Peyer's patch (tissue), 4 donors: ENCODE results near the gene FBXO36. TPM values are rescaled to one million over a fixed set of nuclear protein-coding genes. Genes with fewer than 3 reads are reported as not detected.
A peak's percentile ranks its signal among the peaks of the same experiment; 100 is the strongest.

Source experiments
- DNase-seq, 3 donors: peaks; one replicate each; pipeline ENCODE4 v3.0.0-alpha.2; 2017 to 2019
- H3K27ac ChIP-seq, 4 donors: fragments of 200-600 bp; sonication (generic); one replicate each; pipeline ENCODE4 v1.5.1; 2016 to 2019
- H3K27me3 ChIP-seq, 2 donors: fragments of 200-600 bp; sonication (generic); one replicate each; pipeline ENCODE4 v1.5.1; 2019
- H3K36me3 ChIP-seq, 3 donors: fragments of 200-600 bp; sonication (generic); one replicate each; pipeline ENCODE4 v1.5.1; 2016 to 2019
- H3K4me1 ChIP-seq, 4 donors: fragments of 200-600 bp; sonication (generic); one replicate each; pipeline ENCODE4 v1.5.1; 2016 to 2019
- H3K4me3 ChIP-seq, 4 donors: fragments of 200-600 bp; sonication (generic); 1 replicate in 3 of 4; 2 replicates in 1 of 4; pipeline ENCODE4 v1.5.1; 2016 to 2019; ENCODE audit warnings: mild to moderate bottlenecking in 1 of 4
- H3K9me3 ChIP-seq, 4 donors: fragments of 200-600 bp; sonication (generic); one replicate each; pipeline ENCODE4 v1.5.1; 2016 to 2019; ENCODE audit warnings: mild to moderate bottlenecking in 1 of 4
- POLR2A ChIP-seq, 2 donors: fragments of 450-650 bp; IDR thresholded peaks; one replicate each; pipeline ENCODE4 v1.5.1; 2017; ENCODE audit warnings: antibody characterized with exemption in 2 of 2, mild to moderate bottlenecking in 2 of 2, moderate library complexity in 2 of 2
- total RNA-seq, 4 donors: library from RNA; depleted of rRNA; stranded (reverse); fragments of >200 nt; gene quantifications; one replicate each; pipeline ENCODE4 v1.1.0, GENCODE V29; 2016
- TF ChIP-seq, protein P1 (sequence below), 6 experiments: fragments of 450-650 bp in 4 of 6; fragments of 200-600 bp in 2 of 6; sonication (generic) in 1 of 6; IDR thresholded peaks; one replicate each; pipeline ENCODE4 v1.5.1; 2017 to 2019; ENCODE audit warnings: antibody characterized with exemption in 6 of 6, mild to moderate bottlenecking in 3 of 6, moderate library complexity in 1 of 6

Gene FBXO36, protein sequence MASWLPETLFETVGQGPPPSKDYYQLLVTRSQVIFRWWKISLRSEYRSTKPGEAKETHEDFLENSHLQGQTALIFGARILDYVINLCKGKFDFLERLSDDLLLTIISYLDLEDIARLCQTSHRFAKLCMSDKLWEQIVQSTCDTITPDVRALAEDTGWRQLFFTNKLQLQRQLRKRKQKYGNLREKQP
- total RNA-seq = 1 to 10 TPM in 2 of 4 donors, under 1 TPM in 1, not detected in 1; 0.94 to 2.7 (median 2.6) TPM

DNA sequence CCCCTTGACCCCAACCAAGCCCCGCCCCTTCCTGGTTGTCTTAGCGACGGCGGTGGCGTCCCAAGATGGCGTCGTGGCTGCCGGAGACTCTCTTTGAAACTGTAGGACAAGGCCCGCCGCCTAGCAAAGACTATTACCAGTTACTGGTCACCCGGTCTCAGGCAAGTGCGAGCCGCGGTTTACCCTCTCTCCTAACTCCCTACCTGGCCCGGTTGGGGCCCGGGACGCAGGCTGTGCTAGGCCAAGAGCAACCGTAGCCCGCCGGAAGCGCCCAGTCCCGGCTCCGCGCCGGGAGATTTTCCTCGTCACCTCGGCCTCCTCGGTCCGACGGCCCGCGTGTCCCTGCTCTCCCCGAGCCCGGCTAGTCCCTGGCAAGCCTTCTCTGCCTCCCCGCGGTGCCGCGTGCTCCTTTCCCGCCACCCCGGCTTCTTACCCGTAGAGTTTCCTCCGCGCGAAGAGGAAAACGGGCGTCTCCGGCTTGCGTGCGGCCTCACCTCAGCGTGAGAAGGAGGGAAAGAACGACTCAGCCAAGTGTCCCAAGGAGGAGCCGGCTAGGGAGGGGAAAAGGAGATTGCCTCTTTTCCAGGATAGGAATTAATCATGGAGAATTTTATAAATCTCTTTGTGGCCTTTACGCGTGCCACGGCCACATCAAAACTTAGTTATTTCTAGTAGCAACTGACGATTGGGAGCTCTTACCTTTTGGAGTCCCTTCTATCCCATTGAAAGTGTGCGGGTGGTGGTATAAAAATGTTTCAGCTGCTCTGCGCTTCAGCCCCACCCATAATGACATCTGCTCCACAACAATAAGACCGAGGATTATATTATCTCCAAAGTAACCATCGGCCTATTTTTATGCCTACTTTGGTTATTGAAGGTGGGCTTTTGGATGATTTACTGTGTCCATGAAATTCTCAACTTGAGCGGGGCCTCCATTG lies at the start of gene FBXO36:
TSS of gene FBXO36 (plus strand) at position 55 of the 938 bp plus-strand sequence. CDS start at position 66, 11 bp downstream.
- H3K27ac ChIP-seq = peak within 1 kb of the TSS; percentile 95 to 100 (median 99)
- H3K36me3 ChIP-seq = peaks cover 0 to 9% (median 0%) of the 10 kb centered on the region in 3 donors
- TF ChIP-seq, protein P1, sequence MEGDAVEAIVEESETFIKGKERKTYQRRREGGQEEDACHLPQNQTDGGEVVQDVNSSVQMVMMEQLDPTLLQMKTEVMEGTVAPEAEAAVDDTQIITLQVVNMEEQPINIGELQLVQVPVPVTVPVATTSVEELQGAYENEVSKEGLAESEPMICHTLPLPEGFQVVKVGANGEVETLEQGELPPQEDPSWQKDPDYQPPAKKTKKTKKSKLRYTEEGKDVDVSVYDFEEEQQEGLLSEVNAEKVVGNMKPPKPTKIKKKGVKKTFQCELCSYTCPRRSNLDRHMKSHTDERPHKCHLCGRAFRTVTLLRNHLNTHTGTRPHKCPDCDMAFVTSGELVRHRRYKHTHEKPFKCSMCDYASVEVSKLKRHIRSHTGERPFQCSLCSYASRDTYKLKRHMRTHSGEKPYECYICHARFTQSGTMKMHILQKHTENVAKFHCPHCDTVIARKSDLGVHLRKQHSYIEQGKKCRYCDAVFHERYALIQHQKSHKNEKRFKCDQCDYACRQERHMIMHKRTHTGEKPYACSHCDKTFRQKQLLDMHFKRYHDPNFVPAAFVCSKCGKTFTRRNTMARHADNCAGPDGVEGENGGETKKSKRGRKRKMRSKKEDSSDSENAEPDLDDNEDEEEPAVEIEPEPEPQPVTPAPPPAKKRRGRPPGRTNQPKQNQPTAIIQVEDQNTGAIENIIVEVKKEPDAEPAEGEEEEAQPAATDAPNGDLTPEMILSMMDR (IDR thresholded peaks at IDR 0.05) = no peak
- no peak for TF ChIP-seq POLR2A (IDR thresholded peaks at IDR 0.05)
- H3K27me3 ChIP-seq = no peaks in the 10 kb centered on the region
- peaks cover 0 to 32% (median 2%) of the 10 kb centered on the region in 4 donors for H3K4me1 ChIP-seq
- peak within 1 kb of the TSS; percentile 80 to 98 (median 92) for H3K4me3 ChIP-seq
- peak; percentile 89 to 95 (median 94) for DNase-seq
- H3K9me3 ChIP-seq = no peaks in the 10 kb centered on the region

DNA sequence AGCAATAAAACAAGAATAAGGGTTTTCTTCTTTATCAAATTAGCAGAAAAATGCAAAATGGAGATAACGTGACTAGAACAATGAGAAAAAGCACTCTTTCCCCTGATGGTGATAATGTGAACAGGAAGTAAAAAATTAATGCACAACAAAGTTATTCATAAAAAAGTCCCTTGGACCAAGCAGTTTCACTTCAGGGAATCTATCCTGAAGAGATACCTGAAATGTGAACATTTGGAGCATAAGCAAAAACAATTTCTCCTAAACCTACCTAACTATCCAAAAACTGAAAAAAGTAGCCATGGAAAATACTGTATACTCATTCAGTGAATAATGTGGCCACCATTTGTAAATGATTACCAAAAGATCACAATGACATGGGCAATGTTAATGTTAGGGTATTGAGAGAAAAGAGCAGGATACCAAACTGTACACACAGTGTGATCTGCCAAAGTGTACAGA lies 49.2 kb upstream of the FBXO36 start:
- TF ChIP-seq POLR2A (IDR thresholded peaks at IDR 0.05) = no peak
- TF ChIP-seq, protein P1 (IDR thresholded peaks at IDR 0.05) = peak in 1 of 6 experiments; percentile 5
- H3K4me1 ChIP-seq = peaks cover 0 to 2% (median 0%) of the 10 kb centered on the region in 4 donors
- peaks cover 0 to 24% (median 0%) of the 10 kb centered on the region in 3 donors for H3K36me3 ChIP-seq
- H3K4me3 ChIP-seq = no peak overlapping the region
- H3K9me3 ChIP-seq = no peaks in the 10 kb centered on the region
- no peaks in the 10 kb centered on the region for H3K27me3 ChIP-seq
- DNase-seq = no peak
- H3K27ac ChIP-seq = no peak overlapping the region

DNA sequence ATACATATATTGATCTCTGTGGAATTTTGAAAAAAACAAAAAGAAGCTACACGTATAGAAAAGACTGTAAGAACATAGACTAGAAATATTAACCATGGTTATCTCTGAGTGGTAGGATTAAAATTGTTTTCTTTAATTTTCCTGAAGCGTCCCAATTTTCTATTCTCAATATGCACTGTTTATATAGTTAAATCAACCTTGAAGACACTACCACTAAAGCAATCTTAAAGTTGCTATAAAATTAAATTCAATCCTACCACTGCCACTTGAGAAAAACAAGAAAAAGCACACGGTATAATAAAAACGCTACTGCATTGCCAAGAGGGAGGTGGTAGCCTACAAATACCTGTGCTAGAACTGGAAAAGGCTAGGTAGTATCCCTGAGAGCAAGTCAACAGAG lies 47.7 kb upstream of the FBXO36 start:
- Histone ChIP-seq H3K4me3 (no peak overlapping the region), H3K9me3 (no peaks in the 10 kb centered on the region), H3K36me3 (peaks cover 0 to 39% (median 0%) of the 10 kb centered on the region in 3 donors), H3K27me3 (no peaks in the 10 kb centered on the region), H3K4me1 (peaks cover 0 to 2% (median 0%) of the 10 kb centered on the region in 4 donors), H3K27ac (no peak overlapping the region)
- no peak for DNase-seq
- TF ChIP-seq POLR2A (IDR thresholded peaks at IDR 0.05) = no peak
- TF ChIP-seq, protein P1 (IDR thresholded peaks at IDR 0.05) = no peak

DNA sequence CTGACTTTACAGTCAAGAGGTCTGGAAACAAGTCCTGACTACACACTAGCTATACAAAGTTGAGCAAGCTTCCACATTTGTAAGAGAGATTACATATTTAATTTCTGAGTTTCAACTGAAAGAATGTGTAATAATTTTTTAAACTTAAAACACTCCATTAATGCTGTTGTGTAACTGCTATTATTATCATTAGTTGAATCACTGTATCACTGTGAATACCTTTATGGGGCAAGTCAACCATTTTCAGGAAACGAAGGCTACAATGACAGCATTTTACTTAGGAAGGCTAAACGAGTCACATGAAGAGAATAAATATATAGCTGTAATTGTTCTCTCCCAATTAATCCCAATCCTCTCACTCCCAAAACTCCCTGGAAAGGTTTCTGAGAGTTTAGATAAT lies 46.8 kb upstream of the FBXO36 start:
- no peaks in the 10 kb centered on the region for H3K27me3 ChIP-seq
- H3K36me3 ChIP-seq = peaks cover 0 to 46% (median 0%) of the 10 kb centered on the region in 3 donors

More for the DNA sequence above, 46.8 kb upstream of the FBXO36 start:
- no peak for TF ChIP-seq POLR2A (IDR thresholded peaks at IDR 0.05)
- TF ChIP-seq, protein P1 (IDR thresholded peaks at IDR 0.05) = no peak
- DNase-seq = no peak
- Histone ChIP-seq H3K9me3 (no peaks in the 10 kb centered on the region), H3K27ac (no peak overlapping the region), H3K4me1 (peaks cover 0 to 2% (median 0%) of the 10 kb centered on the region in 4 donors), H3K4me3 (no peak overlapping the region)
